Measurements from ENCODE around the gene NPR3.

Gene NPR3

DNA sequence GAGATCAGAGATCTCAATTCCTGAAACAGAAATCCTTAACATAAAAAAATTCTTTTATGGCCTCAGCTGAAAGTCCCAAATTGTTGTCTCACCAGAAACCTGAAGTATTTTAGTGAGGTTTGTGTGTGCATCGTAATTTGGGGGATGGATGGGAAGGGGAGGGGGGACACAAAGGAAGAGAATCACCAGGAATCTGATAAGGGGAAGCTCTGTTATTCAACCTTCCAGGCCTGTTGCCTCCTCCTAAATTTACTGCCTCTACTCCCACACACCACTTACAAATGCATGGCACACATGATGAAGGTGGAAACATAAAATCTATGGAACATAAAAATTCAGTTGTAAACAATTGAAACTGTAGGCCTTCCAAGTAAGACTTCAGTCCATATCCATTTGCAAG lies 97.7 kb downstream of the NPR3 start:
- no peak for DNase-seq (ENCODE audit: low spot score)

DNA sequence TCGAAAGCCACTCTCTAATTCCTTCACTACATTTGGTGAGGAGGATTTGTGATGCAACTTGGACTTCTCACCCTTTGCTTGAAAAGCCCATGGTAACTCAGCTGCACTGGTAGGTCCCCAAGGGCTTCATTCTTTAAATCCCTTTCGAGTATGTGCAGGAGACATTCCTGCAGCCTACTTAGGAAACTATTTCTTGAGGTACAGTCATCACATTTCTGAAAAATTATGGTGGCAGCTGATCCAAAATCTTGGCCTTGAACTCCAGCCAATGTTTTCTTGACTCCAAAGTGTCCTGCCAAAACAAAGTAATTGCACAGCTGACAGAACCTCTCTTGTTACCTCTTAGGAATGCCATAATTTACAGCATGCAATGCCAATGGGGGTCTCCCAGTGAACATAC lies 99.7 kb downstream of the NPR3 start:
- no peak for DNase-seq (ENCODE audit: low spot score)

DNA sequence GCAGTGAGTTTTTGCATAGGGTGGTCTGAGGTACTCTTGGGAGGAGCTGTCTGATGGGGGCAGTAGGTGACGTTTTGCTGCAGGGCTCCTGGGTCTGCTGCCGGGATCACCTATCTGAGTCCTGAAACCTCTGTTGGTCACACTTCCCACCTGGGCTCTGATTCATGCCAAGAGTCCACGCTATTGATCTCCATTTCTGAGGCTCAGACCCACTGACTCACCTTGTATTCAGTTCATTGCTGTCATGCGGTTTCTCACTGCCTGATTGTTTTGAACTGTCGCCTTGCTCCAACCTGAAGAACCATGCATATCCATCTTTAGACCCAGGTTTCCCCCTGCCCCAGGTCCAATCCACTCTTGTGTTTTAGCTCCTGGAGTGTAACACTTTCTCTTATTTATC lies 101.3 kb downstream of the NPR3 start:
- no peak for DNase-seq (ENCODE audit: low spot score)

GRCh38 chr5:32814141-32814540 lies 103.0 kb downstream of the NPR3 start:
- no peak for DNase-seq (ENCODE audit: low spot score)

GRCh38 chr5:32814620-32815019 lies 103.5 kb downstream of the NPR3 start:
- DNase-seq (ENCODE audit: low spot score) = no peak

DNA sequence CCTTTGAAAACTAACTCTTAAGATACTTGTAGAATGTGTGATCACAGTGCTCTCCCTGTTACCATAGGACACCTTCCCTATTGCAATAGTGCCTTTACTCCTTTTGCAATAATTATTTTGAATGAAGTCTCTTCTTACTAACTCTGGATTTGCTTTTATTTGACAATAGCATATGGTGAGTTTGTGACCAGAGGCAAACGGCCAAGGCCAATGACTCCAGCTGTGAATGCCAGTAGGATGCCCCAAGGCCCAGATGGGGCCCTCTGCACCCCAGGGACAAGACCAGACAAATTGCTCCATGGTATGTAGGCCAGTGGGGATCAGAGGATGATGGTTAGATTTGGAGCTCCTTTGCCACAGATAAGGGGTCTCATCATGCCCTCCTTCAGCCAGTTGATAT lies 116.9 kb downstream of the NPR3 start:
- no peak for DNase-seq (ENCODE audit: low spot score)

DNA sequence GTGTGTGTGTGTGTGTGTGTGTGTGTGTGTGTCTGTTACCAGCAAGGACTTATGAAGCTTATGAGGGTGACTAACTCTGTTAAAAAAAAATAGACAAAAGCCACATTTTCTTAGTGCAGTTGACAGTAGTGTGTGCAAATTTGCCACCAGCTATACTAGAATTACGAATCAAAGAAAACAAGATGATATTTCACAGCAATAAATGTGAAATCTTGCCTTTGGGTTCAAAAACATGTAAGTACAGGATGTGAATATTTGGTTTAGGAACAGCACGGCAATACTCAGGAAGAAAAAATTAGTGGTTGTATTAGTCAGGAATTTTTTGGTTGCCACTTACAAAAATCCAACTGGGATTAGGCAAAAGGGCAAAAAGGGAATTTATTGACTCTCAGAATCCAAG lies 117.4 kb downstream of the NPR3 start:
- DNase-seq (ENCODE audit: low spot score) = no peak

GRCh38 chr5:32831624-32832023 lies 120.5 kb downstream of the NPR3 start:
- DNase-seq (ENCODE audit: low spot score) = no peak

- DNase-seq (ENCODE audit: low spot score) = no peak
Measured at GRCh38 chr5:32833127-32833526, 122.0 kb downstream of the NPR3 start.

DNA sequence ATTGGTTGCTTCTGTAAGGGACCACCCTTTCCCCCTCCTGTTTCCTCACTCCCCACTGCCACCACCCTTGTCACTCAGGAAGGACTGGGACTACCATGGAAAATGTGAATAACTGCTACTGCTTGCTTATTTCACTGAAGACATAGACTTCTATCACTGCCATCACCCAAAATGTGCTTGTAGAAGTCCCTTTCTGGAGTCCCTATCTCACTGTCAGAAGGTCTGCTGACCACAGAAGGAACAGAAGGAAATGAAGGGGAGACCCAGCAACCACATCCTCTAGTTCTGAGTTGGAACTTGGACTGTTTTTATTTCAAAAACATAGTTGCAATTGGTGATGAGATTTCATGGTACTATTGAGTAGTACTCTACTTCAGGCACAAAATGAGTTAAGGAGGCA lies 122.5 kb downstream of the NPR3 start:
- no peak for DNase-seq (ENCODE audit: low spot score)

- no peak for DNase-seq (ENCODE audit: low spot score)
Measured at GRCh38 chr5:32834251-32834650, 123.1 kb downstream of the NPR3 start.

DNA sequence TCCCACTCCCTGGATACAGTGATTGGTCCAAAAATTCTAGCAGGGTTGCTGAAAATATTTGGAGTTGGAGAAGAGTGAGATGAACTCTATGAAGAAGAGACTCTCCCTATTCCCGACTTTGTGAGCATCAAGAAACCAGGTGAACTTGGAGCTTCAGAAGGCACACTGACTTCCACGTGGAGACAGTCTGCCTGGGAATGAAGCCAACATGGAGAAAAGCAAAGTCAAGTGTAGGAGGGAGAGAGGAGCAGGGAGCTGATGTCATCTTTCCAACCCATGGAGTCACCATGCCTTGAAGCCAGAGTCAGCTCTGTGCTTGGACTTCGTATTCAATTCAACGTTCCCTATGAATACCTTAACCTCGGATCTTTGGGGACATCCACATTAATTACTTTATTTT lies 125.1 kb downstream of the NPR3 start:
- DNase-seq (ENCODE audit: low spot score) = no peak

GRCh38 chr5:32837211-32837610 lies 126.1 kb downstream of the NPR3 start:
- no peak for DNase-seq (ENCODE audit: low spot score)

DNA sequence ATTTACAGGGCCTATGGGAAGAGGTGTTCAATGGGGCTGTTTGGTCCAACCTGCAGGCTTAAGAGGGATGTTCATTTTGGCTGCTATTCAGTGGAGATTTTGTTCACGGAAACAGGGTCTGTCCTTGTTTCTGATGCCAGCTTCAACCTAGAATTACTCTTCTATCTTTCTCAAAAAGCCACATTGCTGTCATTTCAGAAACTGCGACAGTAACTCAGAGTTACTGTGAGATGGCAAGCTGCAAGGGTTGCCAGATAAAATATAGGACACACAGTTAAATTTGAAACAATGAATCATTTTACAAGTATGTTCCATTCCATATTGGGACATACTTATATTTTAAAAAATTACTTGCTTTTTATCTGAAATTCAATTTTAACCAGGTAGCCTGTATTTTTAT lies 128.0 kb downstream of the NPR3 start:
- DNase-seq (ENCODE audit: low spot score) = no peak

DNA sequence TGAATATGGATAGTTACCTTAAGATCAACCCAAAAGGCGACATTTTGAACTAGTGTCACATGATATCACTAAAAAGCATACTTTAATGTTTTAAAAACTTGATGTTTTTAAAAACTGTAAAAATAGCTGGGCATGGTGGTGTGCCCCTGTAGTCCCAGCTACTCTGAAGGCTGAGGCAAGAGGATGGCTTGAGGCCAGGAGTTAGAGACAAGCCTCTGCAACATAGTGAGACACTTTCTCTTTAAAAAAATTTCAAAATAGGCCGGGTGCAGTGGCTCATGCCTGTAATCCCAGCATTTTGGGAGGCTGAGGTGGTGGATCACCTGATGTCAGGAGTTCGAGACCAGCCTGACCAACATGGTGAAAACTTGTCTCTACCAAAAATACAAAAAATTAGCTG lies 129.5 kb downstream of the NPR3 start:
- DNase-seq (ENCODE audit: low spot score) = no peak

Data from hematopoietic multipotent progenitor cell treated with erythropoietin and hydrocortisone succinate and interleukin-3 and kit ligand, for 15 days (in vitro differentiated cells).